Adrenal gland (tissue), 12 donors: ENCODE results near the gene LSS. TPM values are rescaled to one million over a fixed set of nuclear protein-coding genes. Genes with fewer than 3 reads are reported as not detected.

Source experiments
- DNase-seq, 7 donors: peaks; one replicate each; pipeline ENCODE4 v3.0.0-alpha.2; 2019 to 2020
- H3K27ac ChIP-seq, 5 donors: fragments of 200-600 bp; sonication (generic) in 4 of 5; 1 replicate in 3 of 5; 2 replicates in 2 of 5; pipeline versions ENCODE4 v1.5.1 to v1.8.0; 2016 to 2020; ENCODE audit warnings: mild to moderate bottlenecking in 1 of 5
- H3K27me3 ChIP-seq: fragments of 200-600 bp; 2 replicates; pipeline ENCODE4 v1.8.0; 2021
- H3K36me3 ChIP-seq, 2 donors: fragments of 200-600 bp; replicated peaks in 1 of 2; 1 replicate in 1 of 2; 2 replicates in 1 of 2; pipeline versions ENCODE4 v1.5.1 to v1.8.0; 2018 to 2022
- H3K4me1 ChIP-seq, 2 donors: fragments of 200-600 bp; replicated peaks in 1 of 2; 1 replicate in 1 of 2; 2 replicates in 1 of 2; pipeline versions ENCODE4 v1.5.1 to v1.8.0; 2018 to 2021
- H3K4me3 ChIP-seq, 4 donors: fragments of 200-600 bp; sonication (generic) in 3 of 4; one replicate each; pipeline ENCODE4 v1.5.1; 2016 to 2018
- H3K9me3 ChIP-seq, 3 donors: fragments of 200-600 bp; sonication (generic) in 1 of 3; replicated peaks in 1 of 3; 1 replicate in 2 of 3; 2 replicates in 1 of 3; pipeline versions ENCODE4 v1.5.1 to v1.8.0; 2016 to 2021
- CTCF ChIP-seq, 6 experiments: fragments of 450-650 bp in 4 of 6; fragments of 200-600 bp in 2 of 6; sonication (generic) in 1 of 6; IDR thresholded peaks; 1 replicate in 5 of 6; 2 replicates in 1 of 6; pipeline versions ENCODE4 v1.5.1 to v1.8.0; 2016 to 2021; ENCODE audit warnings: antibody characterized with exemption in 6 of 6, mild to moderate bottlenecking in 2 of 6, moderate library complexity in 1 of 6
- POLR2A ChIP-seq, 2 donors: fragments of 450-650 bp; IDR thresholded peaks; one replicate each; pipeline ENCODE4 v1.6.1; 2017; ENCODE audit warnings: antibody characterized with exemption in 2 of 2, mild to moderate bottlenecking in 2 of 2, moderate library complexity in 1 of 2
- WGBS, 4 donors: extraction: QIAGEN DNeasy Blood & Tissue Kit in 2 of 4; methylation state at CpG; one replicate each; pipeline versions ENCODE4 v1.1.5 to v1.1.7; 2013 to 2017; 5-methylcytosine and 5-hydroxymethylcytosine counted together
- intact Hi-C, 2 donors: fragments of 100-400 bp; cut with DNase I; formaldehyde crosslinking; loops; one replicate each; pipeline versions ENCODE4 v1.14.1 to v1.15.0; 2022 to 2023
- polyA plus RNA-seq, 3 donors: library from polyadenylated mRNA; stranded (reverse); fragments of 200-250 nt in 2 of 3; fragments of 350-450 nt in 1 of 3; fragmentation: Illumina TruSeq in 1 of 3; extraction: RNeasy Lipid Tissue Mini Kit (QIAGEN cat#74804) in 1 of 3; gene quantifications; one replicate each; pipeline ENCODE4 v1.2.3, GENCODE V29; 2013 to 2014
- total RNA-seq, 9 donors: library from RNA; depleted of rRNA in 4 of 9; stranded (reverse); fragments of >200 nt in 4 of 9; fragments of 120-200 nt in 1 of 9; fragmentation: NEBNext Ultra II Directional in 1 of 9; extraction: Animal tissue kit (Norgen Biotek cat#: 25700) in 1 of 9; gene quantifications; one replicate each; pipeline versions ENCODE4 v1.1.0 to v1.2.4, GENCODE V29; 2013 to 2023
- donor health status: healthy with polysubstance abuse.
- donor health status: Bipolar disorder and iron deficiency.
- donor health status: DM: yes; HTN: yes; CAD: no.
- donor health status: DM: no; HTN: no; CAD: no.
- donor health status: DM: no; HTN: no; CAD: no.
- donor health status: DM: yes; HTN: yes; CAD: no.

Gene LSS
- total and polyA plus RNA-seq, 12 donors: 46.3 to 246 (median 79.8) TPM

GRCh38 chr21:46269466-46269865 lies 40.9 kb upstream of the LSS start:
- Histone ChIP-seq H3K9me3 (no peaks in the 10 kb centered on the region), H3K4me3 (no peak overlapping the region), H3K36me3 (peaks cover 0 to 99% of the 10 kb centered on the region in 2 donors), H3K27me3 (no peaks in the 10 kb centered on the region), H3K27ac (no peak overlapping the region), H3K4me1 (no peaks in the 10 kb centered on the region)
- intact Hi-C loops: no loop called here
- no peak for DNase-seq
- 93 to 97% (median 95%) methylated on average over 10 of the region's 10 CpGs for WGBS, 4 donors
- TF ChIP-seq CTCF (IDR thresholded peaks at IDR 0.05): no peak
- TF ChIP-seq POLR2A (IDR thresholded peaks at IDR 0.05): no peak

GRCh38 chr21:46268371-46268770 lies 39.8 kb upstream of the LSS start:
- H3K27me3 ChIP-seq: no peaks in the 10 kb centered on the region
- peaks cover 0 to 98% of the 10 kb centered on the region in 2 donors for H3K36me3 ChIP-seq

GRCh38 chr21:46266946-46267345 lies 38.4 kb upstream of the LSS start:
- TF ChIP-seq CTCF (IDR thresholded peaks at IDR 0.05): no peak
- no peak for TF ChIP-seq POLR2A (IDR thresholded peaks at IDR 0.05)
- H3K27me3 ChIP-seq: no peaks in the 10 kb centered on the region
- no peak for DNase-seq
- H3K4me1 ChIP-seq: no peaks in the 10 kb centered on the region
- H3K36me3 ChIP-seq: peaks cover 0 to 92% of the 10 kb centered on the region in 2 donors
- intact Hi-C loops: no loop called here
- H3K9me3 ChIP-seq: no peaks in the 10 kb centered on the region
- H3K27ac ChIP-seq: no peak overlapping the region
- H3K4me3 ChIP-seq: no peak overlapping the region
- 90 to 95% (median 94%) methylated on average over 19 of the region's 19 CpGs for WGBS, 4 donors

More at GRCh38 chr21:46268371-46268770, 39.8 kb upstream of the LSS start:
- H3K4me3 ChIP-seq: no peak overlapping the region
- H3K4me1 ChIP-seq: no peaks in the 10 kb centered on the region
- H3K9me3 ChIP-seq: no peaks in the 10 kb centered on the region
- no peak for TF ChIP-seq CTCF (IDR thresholded peaks at IDR 0.05)
- no peak for TF ChIP-seq POLR2A (IDR thresholded peaks at IDR 0.05)
- 88 to 94% (median 91%) methylated on average over 13 of the region's 13 CpGs for WGBS, 4 donors
- intact Hi-C loops: no loop called here
- DNase-seq: no peak
- no peak overlapping the region for H3K27ac ChIP-seq

- WGBS, 4 donors: 82 to 90% (median 88%) methylated on average over 22 to 26 of the region's 26 CpGs
- TF ChIP-seq CTCF (IDR thresholded peaks at IDR 0.05) (no peak), POLR2A (IDR thresholded peaks at IDR 0.05) (no peak)
- H3K4me3 ChIP-seq: no peak overlapping the region
- H3K27me3 ChIP-seq: no peaks in the 10 kb centered on the region
- no peak overlapping the region for H3K27ac ChIP-seq
- H3K9me3 ChIP-seq: no peaks in the 10 kb centered on the region
- no peak for DNase-seq
- H3K36me3 ChIP-seq: peaks cover 0 to 92% of the 10 kb centered on the region in 2 donors
- H3K4me1 ChIP-seq: no peaks in the 10 kb centered on the region
- intact Hi-C loops: no loop called here
Measured at GRCh38 chr21:46265736-46266525, 37.4 kb upstream of the LSS start.
